Measurements from ENCODE around the gene SMOC1.

Gene SMOC1

DNA sequence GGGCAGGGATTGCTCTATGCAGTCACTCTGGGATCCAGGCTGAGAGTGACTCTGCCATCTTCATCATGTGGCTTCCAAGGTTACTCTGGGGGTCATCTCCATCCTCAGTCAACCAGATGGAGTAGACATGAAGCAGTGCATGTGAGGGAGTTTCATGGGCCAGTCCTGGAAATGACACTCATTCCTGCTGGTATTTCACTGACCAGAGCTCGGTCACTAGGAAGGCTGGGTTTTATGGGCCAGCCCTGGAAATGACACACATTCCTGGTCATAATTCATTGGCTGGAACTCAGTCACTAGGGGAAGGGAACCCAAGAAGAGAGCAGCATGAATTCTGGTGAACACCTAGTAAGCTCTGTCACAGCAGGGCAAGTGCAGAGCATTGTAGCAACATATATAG, 144.7 kb downstream of the SMOC1 start:
- TF ChIP-seq, protein P1, sequence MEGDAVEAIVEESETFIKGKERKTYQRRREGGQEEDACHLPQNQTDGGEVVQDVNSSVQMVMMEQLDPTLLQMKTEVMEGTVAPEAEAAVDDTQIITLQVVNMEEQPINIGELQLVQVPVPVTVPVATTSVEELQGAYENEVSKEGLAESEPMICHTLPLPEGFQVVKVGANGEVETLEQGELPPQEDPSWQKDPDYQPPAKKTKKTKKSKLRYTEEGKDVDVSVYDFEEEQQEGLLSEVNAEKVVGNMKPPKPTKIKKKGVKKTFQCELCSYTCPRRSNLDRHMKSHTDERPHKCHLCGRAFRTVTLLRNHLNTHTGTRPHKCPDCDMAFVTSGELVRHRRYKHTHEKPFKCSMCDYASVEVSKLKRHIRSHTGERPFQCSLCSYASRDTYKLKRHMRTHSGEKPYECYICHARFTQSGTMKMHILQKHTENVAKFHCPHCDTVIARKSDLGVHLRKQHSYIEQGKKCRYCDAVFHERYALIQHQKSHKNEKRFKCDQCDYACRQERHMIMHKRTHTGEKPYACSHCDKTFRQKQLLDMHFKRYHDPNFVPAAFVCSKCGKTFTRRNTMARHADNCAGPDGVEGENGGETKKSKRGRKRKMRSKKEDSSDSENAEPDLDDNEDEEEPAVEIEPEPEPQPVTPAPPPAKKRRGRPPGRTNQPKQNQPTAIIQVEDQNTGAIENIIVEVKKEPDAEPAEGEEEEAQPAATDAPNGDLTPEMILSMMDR (IDR thresholded peaks at IDR 0.05; ENCODE audit: low read depth, low read length) = no peak
- no peak overlapping the region for H3K4me3 ChIP-seq (ENCODE audit: low read depth, low read length)

GRCh38 chr14:70027785-70028428, 148.7 kb downstream of the SMOC1 start:
- TF ChIP-seq, protein P1 (IDR thresholded peaks at IDR 0.05; ENCODE audit: low read depth, low read length) = peak; percentile 92
- no peak overlapping the region for H3K4me3 ChIP-seq (ENCODE audit: low read depth, low read length)

DNA sequence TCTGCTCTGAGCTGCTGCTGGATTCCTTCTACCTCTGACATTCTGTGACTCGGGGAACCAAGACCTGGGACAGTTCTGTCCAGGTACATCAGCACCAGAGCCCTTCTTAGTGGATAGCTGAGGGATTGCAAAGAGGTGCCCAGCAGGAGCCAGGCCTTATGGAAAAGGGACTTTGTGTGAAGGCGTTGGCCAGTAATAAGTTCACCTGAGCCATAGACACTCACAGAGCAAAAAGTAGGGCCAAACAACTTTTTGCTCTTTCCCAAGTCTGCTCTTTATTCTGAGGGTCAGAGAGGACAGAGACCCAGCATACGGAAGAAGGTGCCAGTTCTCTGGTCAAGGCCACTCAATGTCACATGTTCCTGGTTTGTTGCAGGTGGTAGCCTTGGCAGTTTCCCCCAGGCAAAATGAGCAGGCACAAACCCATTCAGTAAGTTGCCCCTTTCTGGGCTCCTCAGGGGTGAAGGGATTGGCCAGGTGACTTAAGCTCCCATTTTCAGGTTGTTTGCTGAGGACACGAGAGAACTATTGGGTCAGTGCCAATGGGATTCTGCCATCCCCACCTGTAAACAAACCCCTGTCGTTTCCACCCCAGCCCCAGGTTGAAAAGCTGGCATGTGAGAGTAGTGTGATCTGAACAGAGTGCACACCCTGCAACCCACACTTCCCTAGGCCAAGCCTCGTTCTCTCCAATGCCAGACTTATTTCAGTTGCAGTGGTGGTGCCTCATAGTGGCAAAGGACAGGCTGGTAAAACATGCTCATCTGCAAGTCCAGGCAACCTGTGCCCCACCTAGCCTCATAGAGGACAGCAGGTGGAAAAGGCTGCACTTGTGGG, 150.3 kb downstream of the SMOC1 start:
- TF ChIP-seq, protein P1 (IDR thresholded peaks at IDR 0.05; ENCODE audit: low read depth, low read length) = no peak
- no peak overlapping the region for H3K4me3 ChIP-seq (ENCODE audit: low read depth, low read length)

DNA sequence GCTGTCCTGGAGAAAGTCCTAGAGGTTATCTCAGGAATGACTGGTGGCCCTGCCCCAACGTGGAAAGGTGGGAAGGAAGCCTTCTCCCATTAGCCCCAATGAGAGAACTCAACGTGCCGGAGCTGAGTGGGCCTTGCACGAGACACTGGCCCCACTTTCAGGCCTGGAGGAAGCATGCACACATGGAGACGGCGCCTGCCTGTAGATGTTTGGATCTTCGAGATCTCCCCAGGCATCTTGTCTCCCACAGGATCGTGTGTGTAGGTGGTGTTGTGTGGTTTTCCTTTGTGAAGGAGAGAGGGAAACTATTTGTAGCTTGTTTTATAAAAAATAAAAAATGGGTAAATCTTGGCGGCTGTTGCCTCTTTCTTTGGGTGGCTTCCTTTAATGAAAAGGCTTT, 152.8 kb downstream of the SMOC1 start:
- H3K4me3 ChIP-seq (ENCODE audit: low read depth, low read length) = no peak overlapping the region
- TF ChIP-seq, protein P1 (IDR thresholded peaks at IDR 0.05; ENCODE audit: low read depth, low read length) = no peak

GRCh38 chr14:70032447-70032846, 153.2 kb downstream of the SMOC1 start:
- TF ChIP-seq, protein P1 (IDR thresholded peaks at IDR 0.05; ENCODE audit: low read depth, low read length) = no peak
- no peak overlapping the region for H3K4me3 ChIP-seq (ENCODE audit: low read depth, low read length)

- TF ChIP-seq, protein P1 (IDR thresholded peaks at IDR 0.05; ENCODE audit: low read depth, low read length) = no peak
Measured at GRCh38 chr14:70033116-70033515, 153.9 kb downstream of the SMOC1 start.

DNA sequence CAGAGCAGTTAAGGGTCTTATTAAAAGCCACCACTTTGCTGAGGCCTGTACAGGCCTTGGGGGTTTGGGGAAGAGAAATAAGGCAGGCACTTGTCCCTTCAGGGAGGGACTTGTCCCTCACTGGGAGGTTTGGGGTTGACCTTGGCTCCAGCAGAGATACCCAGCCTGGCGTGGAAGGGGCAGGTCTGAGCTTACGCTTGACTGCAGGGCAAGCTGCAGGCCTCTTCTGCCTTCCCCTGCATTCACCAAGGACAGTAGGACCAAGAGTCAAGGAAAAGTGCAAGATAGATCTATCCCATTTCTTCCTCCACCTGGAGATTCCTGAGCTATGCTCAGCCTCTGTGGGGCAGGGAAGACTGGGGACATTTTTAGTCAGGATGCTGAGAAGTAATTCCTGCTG, 154.3 kb downstream of the SMOC1 start:
- TF ChIP-seq, protein P1 (IDR thresholded peaks at IDR 0.05; ENCODE audit: low read depth, low read length) = no peak

More at GRCh38 chr14:70033116-70033515, 153.9 kb downstream of the SMOC1 start:
- no peak overlapping the region for H3K4me3 ChIP-seq (ENCODE audit: low read depth, low read length)

More for the DNA sequence above, 154.3 kb downstream of the SMOC1 start:
- H3K4me3 ChIP-seq (ENCODE audit: low read depth, low read length) = no peak overlapping the region
